ENCODE measurements around the gene FAM135A.

DNA sequence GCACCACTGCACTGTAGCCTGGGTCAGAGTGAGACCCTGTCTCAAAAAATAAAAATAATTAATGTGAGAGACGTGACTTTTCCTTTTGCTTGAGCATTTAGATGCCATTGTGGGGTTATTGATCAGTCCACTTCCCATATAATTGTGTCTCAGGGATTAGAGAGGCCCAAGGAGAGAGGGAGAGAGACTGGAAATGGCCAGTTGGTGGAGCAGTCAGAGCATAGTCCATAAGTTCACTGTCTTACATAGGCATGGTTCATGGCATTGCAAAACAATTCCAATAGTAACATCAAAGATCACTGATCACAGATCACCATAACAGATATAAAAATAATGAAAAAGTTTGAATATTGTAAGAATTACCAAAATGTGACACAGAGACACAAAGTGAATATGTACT is 138.3 kb downstream of the FAM135A start:
- TF ChIP-seq, protein P1, sequence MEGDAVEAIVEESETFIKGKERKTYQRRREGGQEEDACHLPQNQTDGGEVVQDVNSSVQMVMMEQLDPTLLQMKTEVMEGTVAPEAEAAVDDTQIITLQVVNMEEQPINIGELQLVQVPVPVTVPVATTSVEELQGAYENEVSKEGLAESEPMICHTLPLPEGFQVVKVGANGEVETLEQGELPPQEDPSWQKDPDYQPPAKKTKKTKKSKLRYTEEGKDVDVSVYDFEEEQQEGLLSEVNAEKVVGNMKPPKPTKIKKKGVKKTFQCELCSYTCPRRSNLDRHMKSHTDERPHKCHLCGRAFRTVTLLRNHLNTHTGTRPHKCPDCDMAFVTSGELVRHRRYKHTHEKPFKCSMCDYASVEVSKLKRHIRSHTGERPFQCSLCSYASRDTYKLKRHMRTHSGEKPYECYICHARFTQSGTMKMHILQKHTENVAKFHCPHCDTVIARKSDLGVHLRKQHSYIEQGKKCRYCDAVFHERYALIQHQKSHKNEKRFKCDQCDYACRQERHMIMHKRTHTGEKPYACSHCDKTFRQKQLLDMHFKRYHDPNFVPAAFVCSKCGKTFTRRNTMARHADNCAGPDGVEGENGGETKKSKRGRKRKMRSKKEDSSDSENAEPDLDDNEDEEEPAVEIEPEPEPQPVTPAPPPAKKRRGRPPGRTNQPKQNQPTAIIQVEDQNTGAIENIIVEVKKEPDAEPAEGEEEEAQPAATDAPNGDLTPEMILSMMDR (IDR thresholded peaks at IDR 0.05), result no peak; the same call in 1 of the 2 replicates
- TF ChIP-seq POLR2AphosphoS5 (IDR thresholded peaks at IDR 0.05; ENCODE audit: low read depth, low read length), result no peak

All from Panc1 (cell line).